A673 (cell line): ENCODE results near the gene CRYBG3.

Experiments
- CTCF ChIP-seq: fragments of 300-800, 200-600 bp; sonication (generic); conservative IDR thresholded peaks from 2 replicates; pipeline ENCODE4 v1.5.1; 2017; ENCODE audit warnings: low read depth, mild to moderate bottlenecking, antibody characterized with exemption, low read length, moderate library complexity, mixed read lengths
- EZH2 ChIP-seq: fragments of 200-600 bp; sonication (generic); IDR thresholded peaks from 2 replicates; pipeline ENCODE4 v1.6.1; 2017; ENCODE audit warnings: borderline replicate concordance, low read depth, mild to moderate bottlenecking, mixed read lengths, antibody characterized with exemption, low read length; ENCODE audit not compliant: poor library complexity, severe bottlenecking

GRCh38 chr3:97896547-97896946, 74.7 kb downstream of the CRYBG3 start:
- TF ChIP-seq CTCF, result peak; percentile 53; the same call in 1 of the 2 replicates
- no peak for TF ChIP-seq EZH2
